Lower leg skin (tissue), 3 donors: ENCODE data around the gene ANKRD6.

ENCODE experiments used
- CTCF ChIP-seq, 3 donors: fragments of 450-650 bp; IDR thresholded peaks; one replicate each; pipeline ENCODE4 v1.5.1; 2016; ENCODE audit warnings: antibody characterized with exemption in 3 of 3, mild to moderate bottlenecking in 3 of 3, moderate library complexity in 2 of 3
- POLR2A ChIP-seq, 2 donors: fragments of 450-650 bp; IDR thresholded peaks; one replicate each; pipeline ENCODE4 v1.6.1; 2016 to 2017; ENCODE audit warnings: antibody characterized with exemption in 2 of 2, mild to moderate bottlenecking in 1 of 2, moderate library complexity in 1 of 2

- TF ChIP-seq CTCF (IDR thresholded peaks at IDR 0.05) (no peak), POLR2A (IDR thresholded peaks at IDR 0.05) (no peak)
Measured at GRCh38 chr6:89562093-89562973, 129.4 kb downstream of the ANKRD6 start.
